Suprapubic skin (tissue), 4 donors: Measurements from ENCODE around the gene TCP11L2.
A peak's percentile ranks its signal among the peaks of the same experiment; 100 is the strongest.

Experiments used
- CTCF ChIP-seq, 2 donors: fragments of 200-600 bp in 1 of 2; fragments of 450-650 bp in 1 of 2; sonication (generic) in 1 of 2; IDR thresholded peaks; one replicate each; pipeline ENCODE4 v1.5.1; 2016 to 2019; ENCODE audit warnings: antibody characterized with exemption in 2 of 2, mild to moderate bottlenecking in 1 of 2, moderate library complexity in 1 of 2
- EP300 ChIP-seq: sonication (generic); formaldehyde crosslinking; IDR thresholded peaks from one replicate; pipeline ENCODE4 v1.6.1; 2017; ENCODE audit warnings: antibody characterized with exemption
- POLR2A ChIP-seq, 2 donors: fragments of 450-650 bp; IDR thresholded peaks; one replicate each; pipeline ENCODE4 v1.6.1; 2017; ENCODE audit warnings: antibody characterized with exemption in 2 of 2, mild to moderate bottlenecking in 2 of 2, moderate library complexity in 2 of 2
- POLR2AphosphoS5 ChIP-seq, 3 donors: sonication (generic); formaldehyde crosslinking; IDR thresholded peaks; one replicate each; pipeline ENCODE4 v1.6.1; 2017; ENCODE audit warnings: antibody characterized with exemption in 3 of 3

- TF ChIP-seq POLR2A (IDR thresholded peaks at IDR 0.05) (peak in 1 of 2 donors; percentile 11), CTCF (IDR thresholded peaks at IDR 0.05) (no peak), POLR2AphosphoS5 (IDR thresholded peaks at IDR 0.05) (peak; percentile 8 to 80 (median 76)), EP300 (no peak)
These were observed 778 bp downstream of the TCP11L2 start for GRCh38 chr12:106303202-106303820.
